Measurements from ENCODE around the gene GNAS.
A peak's percentile ranks its signal among the peaks of the same experiment; 100 is the strongest.

GNAS gene

GRCh38 chr20:58901488-58902402 lies 49.2 kb downstream of the GNAS start:
- DNase-seq (ENCODE audit: low spot score) = no peak
- ChIA-PET CTCF (no interaction called here), POLR2A (ENCODE audit: low non-redundant PET) (interaction anchor here (1.1 kb wide), 1 partner anchor 141 kb away, joined by 5 read pairs; the partner anchor contains the start of gene PRELID3B)
- no peak for TF ChIP-seq CTCF (conservative IDR thresholded peaks at IDR 0.05; ENCODE audit: low read depth)
- no peak overlapping the region for H3K27ac ChIP-seq

GRCh38 chr20:58903614-58904013 lies 51.1 kb downstream of the GNAS start:
- DNase-seq (ENCODE audit: low spot score) = no peak
- POLR2A ChIA-PET (ENCODE audit: low non-redundant PET) = no interaction called here
- CTCF ChIA-PET = interaction anchor here (0.7 kb wide), 1 partner anchor 139 kb away, joined by 3 read pairs; the partner anchor contains the start of gene PRELID3B
- TF ChIP-seq CTCF (conservative IDR thresholded peaks at IDR 0.05; ENCODE audit: low read depth) = no peak
- no peak overlapping the region for H3K27ac ChIP-seq

DNA sequence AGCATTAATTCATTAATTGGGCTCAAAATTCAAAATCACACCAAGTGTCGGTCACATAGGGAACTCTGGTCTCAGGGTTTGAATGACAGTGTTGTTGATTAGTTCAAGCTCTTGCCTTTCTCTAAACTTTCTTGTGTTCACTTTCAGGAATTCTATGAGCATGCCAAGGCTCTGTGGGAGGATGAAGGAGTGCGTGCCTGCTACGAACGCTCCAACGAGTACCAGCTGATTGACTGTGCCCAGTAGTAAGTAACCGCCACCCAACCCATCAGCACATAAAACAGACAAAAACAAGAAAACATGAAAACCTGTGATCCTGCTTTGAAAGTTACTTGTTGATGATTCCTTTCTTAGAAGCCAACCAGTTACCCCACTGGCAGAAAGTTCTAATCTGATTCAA lies 52.7 kb downstream of the GNAS start:
- ChIA-PET CTCF (interaction anchor here (0.6 to 0.7 kb wide), 4 partner anchors 113 to 847 kb away, joined by 3 read pairs; no protein-coding TSS in a partner anchor), POLR2A (ENCODE audit: low non-redundant PET) (no interaction called here)
- H3K27ac ChIP-seq = no peak overlapping the region
- TF ChIP-seq CTCF (conservative IDR thresholded peaks at IDR 0.05; ENCODE audit: low read depth) = no peak
- no peak for DNase-seq (ENCODE audit: low spot score)

DNA sequence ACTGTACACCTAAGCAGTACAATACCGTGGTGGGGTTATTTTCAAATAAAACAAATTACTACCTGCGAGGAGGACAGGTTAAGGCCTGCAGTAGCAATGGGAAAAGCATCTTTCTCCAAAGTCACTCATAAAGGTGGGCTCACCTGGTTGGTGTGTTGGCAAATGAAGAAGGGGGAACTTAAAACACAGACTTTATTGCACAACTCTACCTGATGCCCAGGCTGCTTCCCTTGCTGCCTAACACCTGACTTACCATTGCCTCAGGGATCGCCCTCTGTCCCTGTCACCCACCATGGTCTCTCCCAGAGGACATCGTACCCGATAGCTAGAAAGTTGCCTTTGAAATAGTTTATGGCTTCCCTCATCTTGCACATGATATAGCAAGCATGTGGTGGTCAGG lies 53.6 kb downstream of the GNAS start:
- DNase-seq (ENCODE audit: low spot score) = no peak
- ChIA-PET POLR2A (ENCODE audit: low non-redundant PET) (no interaction called here), CTCF (interaction anchor here (0.7 kb wide), 1 partner anchor 118 kb away, joined by 3 read pairs; no protein-coding TSS in a partner anchor)
- no peak for TF ChIP-seq CTCF (conservative IDR thresholded peaks at IDR 0.05; ENCODE audit: low read depth)
- H3K27ac ChIP-seq = peak overlapping the region; percentile 56

DNA sequence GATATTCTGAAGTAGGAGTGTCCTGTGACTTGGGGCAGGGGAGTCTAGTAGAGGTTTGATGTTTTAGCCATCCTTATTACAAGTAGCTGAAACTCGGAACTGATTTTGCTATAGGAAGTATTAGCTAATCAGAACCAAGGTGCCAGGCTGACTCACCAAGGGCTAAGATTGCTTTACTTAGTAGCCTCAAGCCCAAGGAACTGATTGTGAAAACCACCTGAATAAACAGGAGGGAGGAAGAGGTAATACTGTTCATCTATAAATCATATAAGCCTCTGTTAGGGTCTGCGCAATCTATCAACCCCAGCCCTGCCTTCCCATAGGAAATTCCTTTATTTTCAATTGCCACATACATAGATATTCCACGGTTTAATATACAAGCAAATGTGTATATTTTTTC lies 54.4 kb downstream of the GNAS start:
- DNase-seq (ENCODE audit: low spot score) = peak; percentile 84
- H3K27ac ChIP-seq = peak overlapping the region; percentile 56
- TF ChIP-seq CTCF (conservative IDR thresholded peaks at IDR 0.05; ENCODE audit: low read depth) = no peak
- POLR2A ChIA-PET (ENCODE audit: low non-redundant PET) = no interaction called here
- CTCF ChIA-PET = no interaction called here

GRCh38 chr20:58907320-58908137 lies 55.0 kb downstream of the GNAS start:
- no peak for TF ChIP-seq CTCF (conservative IDR thresholded peaks at IDR 0.05; ENCODE audit: low read depth)
- CTCF ChIA-PET = no interaction called here
- POLR2A ChIA-PET (ENCODE audit: low non-redundant PET) = interaction anchor here (0.6 kb wide), 1 partner anchor 74 kb away, joined by 11 read pairs; no protein-coding TSS in a partner anchor
- no peak overlapping the region for H3K27ac ChIP-seq
- DNase-seq (ENCODE audit: low spot score) = peak; percentile 95
